Thyroid gland (tissue), 4 donors: ENCODE results near the gene WDR37.

Experiments
- CTCF ChIP-seq, 6 experiments: fragments of 200-600 bp in 3 of 6; fragments of 450-650 bp in 3 of 6; sonication (generic) in 3 of 6; IDR thresholded peaks; one replicate each; pipeline ENCODE4 v1.5.1; 2016 to 2019; ENCODE audit warnings: antibody characterized with exemption in 6 of 6, mild to moderate bottlenecking in 2 of 6, inconsistent platforms in 1 of 6, moderate library complexity in 1 of 6
- POLR2A ChIP-seq, 2 donors: fragments of 450-650 bp; IDR thresholded peaks; one replicate each; pipeline ENCODE4 v1.6.1; 2017; ENCODE audit warnings: antibody characterized with exemption in 2 of 2, mild to moderate bottlenecking in 2 of 2, moderate library complexity in 1 of 2

DNA sequence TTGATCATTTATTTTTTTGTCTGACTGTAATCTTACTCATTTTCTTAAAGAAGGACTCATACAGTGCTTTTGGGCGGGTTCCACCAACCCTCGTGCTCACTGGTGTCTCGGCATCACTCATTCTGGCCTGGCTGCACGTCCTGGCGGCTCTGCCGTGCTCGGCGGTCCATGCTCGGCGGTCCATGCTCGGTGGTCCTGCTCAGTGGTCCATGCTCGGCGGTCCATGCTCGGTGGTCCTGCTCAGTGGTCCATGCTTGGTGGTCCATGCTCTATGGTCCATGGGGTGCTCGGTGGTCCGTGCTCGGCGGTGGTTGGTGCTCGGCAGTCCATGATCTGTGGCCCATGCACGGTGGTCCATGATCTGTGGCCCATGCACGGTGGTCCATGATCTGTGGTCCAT is 72.5 kb downstream of the WDR37 start:
- TF ChIP-seq CTCF (IDR thresholded peaks at IDR 0.05), result no peak
- TF ChIP-seq POLR2A (IDR thresholded peaks at IDR 0.05), result no peak
